Lower leg skin (tissue), 3 donors: ENCODE results near the gene MAP7D3.

ENCODE experiments used
- CTCF ChIP-seq, 3 donors: fragments of 450-650 bp; IDR thresholded peaks; one replicate each; pipeline ENCODE4 v1.5.1; 2016; ENCODE audit warnings: antibody characterized with exemption in 3 of 3, mild to moderate bottlenecking in 3 of 3, moderate library complexity in 2 of 3
- POLR2A ChIP-seq, 2 donors: fragments of 450-650 bp; IDR thresholded peaks; one replicate each; pipeline ENCODE4 v1.6.1; 2016 to 2017; ENCODE audit warnings: antibody characterized with exemption in 2 of 2, mild to moderate bottlenecking in 1 of 2, moderate library complexity in 1 of 2

GRCh38 chrX:136195247-136195646 lies 56.0 kb downstream of the MAP7D3 start:
- TF ChIP-seq CTCF (IDR thresholded peaks at IDR 0.05) (no peak), POLR2A (IDR thresholded peaks at IDR 0.05) (no peak)
